H1 (cell line): Measurements from ENCODE around the gene INVS. TPM values are rescaled to one million over a fixed set of nuclear protein-coding genes. Genes with fewer than 3 reads are reported as not detected.

Experiments used
- ATF3 ChIP-seq: IDR thresholded peaks from 2 replicates; pipeline ENCODE4 v1.6.1; 2011; ENCODE audit warnings: low read depth, mild to moderate bottlenecking, low read length; ENCODE audit not compliant: insufficient read depth
- CHD7 ChIP-seq: fragments of 300-600 bp; sonication (generic); IDR thresholded peaks from 2 replicates; pipeline ENCODE4 v1.7.1; 2012; ENCODE audit warnings: low read length, moderate library complexity, mild to moderate bottlenecking, inconsistent platforms; ENCODE audit not compliant: insufficient replicate concordance
- RXRA ChIP-seq: IDR thresholded peaks from 2 replicates; pipeline ENCODE4 v1.6.1; 2011; ENCODE audit warnings: low read depth, mild to moderate bottlenecking, low read length, moderate library complexity; ENCODE audit not compliant: insufficient read depth
- SAP30 ChIP-seq: fragments of 300-600 bp; sonication (generic); IDR thresholded peaks from 2 replicates; pipeline ENCODE4 v1.7.1; 2012; ENCODE audit warnings: low read length, moderate library complexity, mild to moderate bottlenecking, inconsistent platforms; ENCODE audit not compliant: insufficient read depth, insufficient replicate concordance
- TBP ChIP-seq: IDR thresholded peaks from 2 replicates; pipeline ENCODE4 v1.6.1; 2011; ENCODE audit warnings: low read depth, low read length, improper control_type of control experiment
- polyA plus RNA-seq, 7 experiments: library from polyadenylated mRNA; depleted of rRNA in 3 of 7; stranded (reverse) in 5 of 7; unstranded in 2 of 7; fragments of >200 nt in 5 of 7; fragments of 200-250 nt in 2 of 7; gene quantifications; 1 replicate in 5 of 7; 2 replicates in 1 of 7; 4 replicates in 1 of 7; pipeline versions ENCODE4 v1.2.1 to v1.2.3, GENCODE V29; 2011 to 2013; ENCODE audit warnings: missing spikeins in 2 of 7, mixed read lengths in 2 of 7
- total RNA-seq: library from RNA; stranded (reverse); fragmentation: NEBNext Ultra II Directional; extraction: Animal tissue kit (Norgen Biotek cat#: 25700); gene quantifications from 2 replicates; pipeline ENCODE4 v1.2.1, GENCODE V29; 2021

The INVS gene
- total and polyA plus RNA-seq, 2 of the 8 experiments (the other 6 are each of a cell fraction or from before 2014, with no cell fraction given), result 4.1 to 6.9 TPM

- TF ChIP-seq CHD7 (no peak), ATF3 (no peak), TBP (no peak), RXRA (no peak), SAP30 (no peak)
These were observed 112.4 kb downstream of the INVS start (continued) for GRCh38 chr9:100211476-100211875.
